Smooth muscle cell (in vitro differentiated cells): ENCODE data around the gene NDUFS8. TPM values are rescaled to one million over a fixed set of nuclear protein-coding genes. Genes with fewer than 3 reads are reported as not detected.

Experiments used
- DNase-seq: peaks from one replicate; lab custom pipeline; 2025; ENCODE audit not compliant: unreplicated experiment; lab: John Stamatoyannopoulos, UW
- H2AFZ ChIP-seq: fragments of 200-600 bp; sonication (generic); 2 replicates; pipeline ENCODE4 v1.6.0; 2016; ENCODE audit warnings: antibody characterized with exemption, low read depth, mild to moderate bottlenecking
- H3F3A ChIP-seq: fragments of 200-600 bp; sonication (generic); 2 replicates; pipeline ENCODE4 v1.6.0; 2017; ENCODE audit warnings: antibody characterized with exemption, low read depth
- H3K27ac ChIP-seq: fragments of 200-600 bp; sonication (generic); 2 replicates; pipeline ENCODE4 v1.5.1; 2016; ENCODE audit warnings: low read depth, mild to moderate bottlenecking
- H3K27me3 ChIP-seq: fragments of 200-600 bp; sonication (generic); 2 replicates; pipeline ENCODE4 v1.6.1; 2016; ENCODE audit warnings: low read depth, mild to moderate bottlenecking
- H3K36me3 ChIP-seq: fragments of 200-600 bp; sonication (generic); 2 replicates; pipeline ENCODE4 v1.5.1; 2016; ENCODE audit warnings: low read depth
- H3K4me1 ChIP-seq: fragments of 200-600 bp; sonication (generic); 2 replicates; pipeline ENCODE4 v1.5.1; 2016; ENCODE audit warnings: low read depth
- H3K4me2 ChIP-seq: fragments of 200-600 bp; sonication (generic); 2 replicates; pipeline ENCODE4 v1.6.0; 2016; ENCODE audit warnings: mild to moderate bottlenecking
- H3K4me3 ChIP-seq: fragments of 200-600 bp; sonication (generic); 2 replicates; pipeline ENCODE4 v1.5.1; 2016; ENCODE audit warnings: mild to moderate bottlenecking
- H3K79me2 ChIP-seq: fragments of 200-600 bp; sonication (generic); 2 replicates; pipeline ENCODE4 v1.6.0; 2016; ENCODE audit warnings: low read depth, mild to moderate bottlenecking
- H3K9ac ChIP-seq: fragments of 200-600 bp; sonication (generic); 2 replicates; pipeline ENCODE4 v1.6.0; 2016; ENCODE audit warnings: low read depth
- H3K9me3 ChIP-seq: fragments of 200-600 bp; sonication (generic); replicated peaks from 2 replicates; pipeline ENCODE4 v1.5.1; 2016; ENCODE audit warnings: low read depth
- H4K20me1 ChIP-seq: fragments of 200-600 bp; sonication (generic); 2 replicates; pipeline ENCODE4 v1.6.0; 2016; ENCODE audit warnings: low read depth
- CTCF ChIP-seq: fragments of 200-600 bp; sonication (generic); IDR thresholded peaks from 2 replicates; pipeline ENCODE4 v1.5.1; 2017; ENCODE audit warnings: borderline replicate concordance, mild to moderate bottlenecking, antibody characterized with exemption; ENCODE audit not compliant: insufficient read depth, poor library complexity, severe bottlenecking
- WGBS: methylation state at CpG from one replicate; pipeline ENCODE4 v1.1.7; 2016; ENCODE audit warnings: low lambda C conversion rate; 5-methylcytosine and 5-hydroxymethylcytosine counted together
- polyA plus RNA-seq: library from polyadenylated mRNA; unstranded; fragments of >200 nt; fragmentation: Nextera tagmentation; extraction: Ambion mirVana; gene quantifications from 2 replicates; pipeline ENCODE4 v1.2.1, GENCODE V29; 2016
- total RNA-seq: library from RNA; depleted of rRNA; stranded (reverse); fragments of >200 nt; gene quantifications from 2 replicates; pipeline ENCODE4 v1.2.3, GENCODE V29; 2014

NDUFS8 gene
- total and polyA plus RNA-seq, 2 experiments from 2014 or later, result 165 to 314 TPM

DNA sequence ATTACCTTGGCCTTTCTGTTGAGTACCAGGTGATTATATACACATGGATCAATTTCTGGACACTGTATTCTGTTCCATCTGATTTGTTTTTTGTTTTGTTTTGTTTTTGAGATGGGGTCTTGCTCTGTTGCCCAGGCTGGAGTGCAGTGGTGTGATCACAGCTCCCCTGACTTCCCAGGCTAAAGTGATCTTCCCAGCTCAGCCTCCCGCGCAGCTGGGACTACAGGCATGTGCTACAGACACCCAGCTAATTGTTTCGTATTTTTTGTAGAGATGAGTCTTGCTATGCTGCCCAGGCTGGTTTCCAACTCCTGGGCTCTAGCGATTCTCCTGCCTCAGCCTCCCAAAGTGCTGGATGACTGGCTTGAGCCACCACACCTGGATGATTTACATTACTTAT lies 27.3 kb downstream of the NDUFS8 start:
- 96% methylated on average over 4 of the region's 4 CpGs for WGBS
- no peak overlapping the region for H3K4me2 ChIP-seq
- no peak for DNase-seq
- H3K4me1 ChIP-seq, result no peaks in the 10 kb centered on the region
- H4K20me1 ChIP-seq, result no peaks in the 10 kb centered on the region
- no peaks in the 10 kb centered on the region for H3K79me2 ChIP-seq
- no peak overlapping the region for H3K4me3 ChIP-seq
- H3K27ac ChIP-seq, result no peak overlapping the region
- no peaks in the 10 kb centered on the region for H3K27me3 ChIP-seq
- no peak overlapping the region for H2AFZ ChIP-seq
- peaks cover 3% of the 10 kb centered on the region for H3K36me3 ChIP-seq
- no peaks in the 10 kb centered on the region for H3K9me3 ChIP-seq
- TF ChIP-seq CTCF, result no peak
- H3F3A ChIP-seq, result peaks cover 8% of the 10 kb centered on the region
- no peak overlapping the region for H3K9ac ChIP-seq

GRCh38 chr11:68061508-68061907 lies 31.0 kb downstream of the NDUFS8 start:
- Histone ChIP-seq H3K4me1 (no peaks in the 10 kb centered on the region), H3K4me3 (no peak overlapping the region), H3K27me3 (no peaks in the 10 kb centered on the region), H3K9ac (no peak overlapping the region), H3K27ac (no peak overlapping the region), H3K4me2 (no peak overlapping the region), H3K9me3 (no peaks in the 10 kb centered on the region), H3K36me3 (peaks cover 14% of the 10 kb centered on the region), H3K79me2 (no peaks in the 10 kb centered on the region), H3F3A (no peaks in the 10 kb centered on the region), H2AFZ (no peak overlapping the region), H4K20me1 (no peaks in the 10 kb centered on the region)
- DNase-seq, result no peak
- TF ChIP-seq CTCF, result no peak
- 94% methylated on average over 7 of the region's 7 CpGs for WGBS

DNA sequence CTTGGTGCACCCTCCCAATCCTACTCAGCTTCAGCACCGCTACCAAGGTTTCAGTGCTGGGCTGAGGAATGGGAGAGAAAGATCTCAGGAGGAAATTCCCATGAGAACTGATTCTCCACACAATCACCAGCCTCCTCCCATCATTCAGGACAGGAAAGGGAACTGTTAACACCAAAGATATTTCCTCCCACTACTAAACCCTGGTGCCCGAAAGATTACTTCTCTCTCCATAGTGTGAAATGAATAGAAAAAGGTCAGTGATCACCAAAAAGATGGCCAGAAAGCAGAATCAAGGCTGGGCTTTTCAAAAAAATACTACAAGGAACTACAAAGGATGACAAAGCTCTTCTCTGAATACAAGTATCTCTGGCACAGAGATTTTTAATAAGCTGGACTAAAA lies 34.4 kb downstream of the NDUFS8 start:
- Histone ChIP-seq H4K20me1 (no peaks in the 10 kb centered on the region), H3F3A (no peaks in the 10 kb centered on the region), H3K4me2 (no peak overlapping the region), H3K4me3 (no peak overlapping the region), H3K36me3 (peaks cover 12% of the 10 kb centered on the region), H2AFZ (no peak overlapping the region), H3K9ac (no peak overlapping the region), H3K4me1 (no peaks in the 10 kb centered on the region), H3K27me3 (no peaks in the 10 kb centered on the region), H3K27ac (no peak overlapping the region), H3K9me3 (no peaks in the 10 kb centered on the region), H3K79me2 (no peaks in the 10 kb centered on the region)
- WGBS, result 90% methylated on average over 2 of the region's 2 CpGs
- TF ChIP-seq CTCF, result no peak
- DNase-seq, result no peak

- Histone ChIP-seq H3K4me1 (no peaks in the 10 kb centered on the region), H3K36me3 (peaks cover 17% of the 10 kb centered on the region), H4K20me1 (no peaks in the 10 kb centered on the region), H2AFZ (no peak overlapping the region), H3K9me3 (no peaks in the 10 kb centered on the region), H3K79me2 (no peaks in the 10 kb centered on the region), H3F3A (no peaks in the 10 kb centered on the region), H3K4me3 (no peak overlapping the region), H3K4me2 (no peak overlapping the region), H3K9ac (no peak overlapping the region), H3K27ac (no peak overlapping the region), H3K27me3 (no peaks in the 10 kb centered on the region)
- no peak for TF ChIP-seq CTCF
- DNase-seq, result no peak
- 97% methylated on average over 5 of the region's 5 CpGs for WGBS
Observed at GRCh38 chr11:68065841-68066240, 35.4 kb downstream of the NDUFS8 start.
